Esophagus muscularis mucosa (tissue), 4 donors: ENCODE results near the gene CYP4A22. TPM values are rescaled to one million over a fixed set of nuclear protein-coding genes. Genes with fewer than 3 reads are reported as not detected.

ENCODE experiments used
- DNase-seq: peaks from one replicate; pipeline ENCODE4 v3.0.0-alpha.2; 2017; ENCODE audit errors: extremely low spot score
- H3K27ac ChIP-seq, 4 donors: fragments of 200-600 bp; sonication (generic); replicated peaks in 1 of 4; 1 replicate in 3 of 4; 2 replicates in 1 of 4; pipeline ENCODE4 v1.5.1; 2016 to 2019; ENCODE audit warnings: mild to moderate bottlenecking in 1 of 4
- H3K27me3 ChIP-seq, 4 donors: fragments of 200-600 bp; sonication (generic); one replicate each; pipeline versions ENCODE4 v1.5.1 to v1.6.0; 2016 to 2019
- H3K36me3 ChIP-seq, 4 donors: fragments of 200-600 bp; sonication (generic); one replicate each; pipeline ENCODE4 v1.5.1; 2016 to 2019
- H3K4me1 ChIP-seq, 4 donors: fragments of 200-600 bp; sonication (generic); one replicate each; pipeline ENCODE4 v1.5.1; 2016 to 2019
- H3K4me3 ChIP-seq, 4 donors: fragments of 200-600 bp; sonication (generic); 1 replicate in 2 of 4; 2 replicates in 2 of 4; pipeline ENCODE4 v1.5.1; 2016 to 2019; ENCODE audit warnings: mild to moderate bottlenecking in 4 of 4, moderate library complexity in 1 of 4
- H3K9me3 ChIP-seq, 4 donors: fragments of 200-600 bp; sonication (generic); 1 replicate in 3 of 4; 2 replicates in 1 of 4; pipeline ENCODE4 v1.5.1; 2016 to 2019
- CTCF ChIP-seq, 3 experiments: fragments of 200-600 bp in 2 of 3; fragments of 450-650 bp in 1 of 3; sonication (generic) in 2 of 3; IDR thresholded peaks; one replicate each; pipeline ENCODE4 v1.5.1; 2017 to 2019; ENCODE audit warnings: antibody characterized with exemption in 3 of 3, mild to moderate bottlenecking in 2 of 3, moderate library complexity in 1 of 3
- EP300 ChIP-seq: sonication (generic); formaldehyde crosslinking; IDR thresholded peaks from one replicate; pipeline ENCODE4 v1.6.1; 2017; ENCODE audit warnings: antibody characterized with exemption
- POLR2A ChIP-seq: fragments of 450-650 bp; IDR thresholded peaks from one replicate; pipeline ENCODE4 v1.6.1; 2017; ENCODE audit warnings: antibody characterized with exemption, moderate library complexity, mild to moderate bottlenecking, low read depth
- POLR2AphosphoS5 ChIP-seq, 2 donors: sonication (generic); formaldehyde crosslinking; IDR thresholded peaks; one replicate each; pipeline ENCODE4 v1.6.1; 2017; ENCODE audit warnings: antibody characterized with exemption in 2 of 2
- WGBS: methylation state at CpG from one replicate; pipeline ENCODE4 v1.1.5; 2018; 5-methylcytosine and 5-hydroxymethylcytosine counted together
- intact Hi-C: fragments of 100-400 bp; cut with DNase I; formaldehyde crosslinking; loops from one replicate; pipeline ENCODE4 v1.15.1; 2023
- total RNA-seq, 4 donors: library from RNA; depleted of rRNA; stranded (reverse); fragments of >200 nt; gene quantifications; one replicate each; pipeline versions ENCODE4 v1.1.0 to v1.2.1, GENCODE V29; 2016

CYP4A22 gene
- total RNA-seq, 4 donors from 2014 or later = 0.19 to 0.46 TPM; not detected in 2

- H3K4me3 ChIP-seq = peak overlapping the region in 1 of 4 donors; percentile 47
- H3K4me1 ChIP-seq = peaks cover 15 to 26% (median 24%) of the 10 kb centered on the region in 4 donors
- peak; percentile 34 for DNase-seq
- H3K27me3 ChIP-seq = peaks cover 0 to 49% (median 0%) of the 10 kb centered on the region in 4 donors
- no peak overlapping the region for H3K27ac ChIP-seq
- 62% methylated on average over 3 of the region's 3 CpGs for WGBS
- TF ChIP-seq POLR2AphosphoS5 (IDR thresholded peaks at IDR 0.05) = no peak
- no peak for TF ChIP-seq POLR2A
- TF ChIP-seq EP300 = no peak
- no peaks in the 10 kb centered on the region for H3K9me3 ChIP-seq
- no peaks in the 10 kb centered on the region for H3K36me3 ChIP-seq
- intact Hi-C loops = loop anchor here (5.0 kb wide), 1 partner anchor 532 kb away; no protein-coding TSS in a partner anchor
Measured at GRCh38 chr1:47179988-47180563, 42.8 kb downstream of the CYP4A22 start.

GRCh38 chr1:47180603-47181094 lies 43.4 kb downstream of the CYP4A22 start:
- no peaks in the 10 kb centered on the region for H3K9me3 ChIP-seq
- H3K27ac ChIP-seq = no peak overlapping the region
- H3K4me1 ChIP-seq = peaks cover 15 to 21% (median 18%) of the 10 kb centered on the region in 4 donors
- no peak for TF ChIP-seq POLR2A
- no peak for TF ChIP-seq EP300
- no peak for TF ChIP-seq POLR2AphosphoS5 (IDR thresholded peaks at IDR 0.05)
- no peak for TF ChIP-seq CTCF (IDR thresholded peaks at IDR 0.05)
- DNase-seq = peak; percentile 68
- no peak overlapping the region for H3K4me3 ChIP-seq
- 59% methylated on average over 3 of the region's 3 CpGs for WGBS
- H3K36me3 ChIP-seq = no peaks in the 10 kb centered on the region
- peaks cover 0 to 48% (median 0%) of the 10 kb centered on the region in 4 donors for H3K27me3 ChIP-seq
- intact Hi-C loops = no loop called here

GRCh38 chr1:47181095-47181954 lies 44.1 kb downstream of the CYP4A22 start:
- H3K4me1 ChIP-seq = peaks cover 15 to 19% (median 17%) of the 10 kb centered on the region in 4 donors
- 29% methylated on average over 6 of the region's 18 CpGs for WGBS
- intact Hi-C loops = no loop called here

GRCh38 chr1:47181955-47182675 lies 44.9 kb downstream of the CYP4A22 start:
- H3K4me1 ChIP-seq = peaks cover 15 to 19% (median 17%) of the 10 kb centered on the region in 4 donors
- intact Hi-C loops = no loop called here
- H3K27me3 ChIP-seq = peaks cover 0 to 39% (median 0%) of the 10 kb centered on the region in 4 donors
- 72% methylated on average over 7 of the region's 7 CpGs for WGBS
- H3K36me3 ChIP-seq = no peaks in the 10 kb centered on the region
- TF ChIP-seq CTCF (IDR thresholded peaks at IDR 0.05) = no peak
- no peak for TF ChIP-seq POLR2A
- TF ChIP-seq POLR2AphosphoS5 (IDR thresholded peaks at IDR 0.05) = no peak
- TF ChIP-seq EP300 = no peak
- H3K9me3 ChIP-seq = no peaks in the 10 kb centered on the region
- H3K27ac ChIP-seq = no peak overlapping the region
- no peak overlapping the region for H3K4me3 ChIP-seq
- peak; percentile 68 for DNase-seq

More at GRCh38 chr1:47181095-47181954, 44.1 kb downstream of the CYP4A22 start:
- Histone ChIP-seq H3K27ac (no peak overlapping the region), H3K36me3 (no peaks in the 10 kb centered on the region), H3K9me3 (no peaks in the 10 kb centered on the region), H3K4me3 (no peak overlapping the region), H3K27me3 (peaks cover 0 to 41% (median 0%) of the 10 kb centered on the region in 4 donors)
- DNase-seq = peak; percentile 74
- no peak for TF ChIP-seq POLR2AphosphoS5 (IDR thresholded peaks at IDR 0.05)
- no peak for TF ChIP-seq POLR2A
- no peak for TF ChIP-seq CTCF (IDR thresholded peaks at IDR 0.05)
- TF ChIP-seq EP300 = no peak
